Uterus (tissue), 2 donors: ENCODE measurements around the gene CLDN16.

ENCODE experiments used
- POLR2A ChIP-seq, 2 donors: fragments of 450-650 bp; IDR thresholded peaks; one replicate each; pipeline ENCODE4 v1.6.1; 2016; ENCODE audit warnings: antibody characterized with exemption in 2 of 2, mild to moderate bottlenecking in 1 of 2, moderate library complexity in 1 of 2
- TF ChIP-seq, protein P1 (sequence below), 4 experiments: fragments of 200-600 bp in 2 of 4; fragments of 450-650 bp in 2 of 4; sonication (generic) in 2 of 4; IDR thresholded peaks; one replicate each; pipeline ENCODE4 v1.5.1; 2016 to 2019; ENCODE audit warnings: antibody characterized with exemption in 4 of 4, mild to moderate bottlenecking in 2 of 4, moderate library complexity in 1 of 4

DNA sequence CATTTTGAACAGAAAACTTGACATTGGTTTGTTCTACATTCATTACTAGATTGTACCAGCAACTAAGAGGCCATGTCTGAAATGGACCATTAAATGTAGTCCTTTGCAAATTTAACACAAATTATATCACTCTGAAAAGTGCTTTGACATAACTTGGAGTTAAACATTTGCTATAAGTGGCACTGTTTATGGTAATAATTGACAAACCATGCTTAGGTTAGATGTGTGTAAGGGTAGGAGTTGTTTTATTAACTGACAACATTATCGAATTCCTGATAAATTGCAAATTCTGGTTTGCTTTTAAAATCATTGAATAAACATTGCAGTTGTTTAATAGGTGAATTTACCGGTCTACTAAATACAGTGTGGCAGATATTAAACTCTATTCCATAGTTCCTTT is 67.9 kb downstream of the CLDN16 start:
- TF ChIP-seq, protein P1, sequence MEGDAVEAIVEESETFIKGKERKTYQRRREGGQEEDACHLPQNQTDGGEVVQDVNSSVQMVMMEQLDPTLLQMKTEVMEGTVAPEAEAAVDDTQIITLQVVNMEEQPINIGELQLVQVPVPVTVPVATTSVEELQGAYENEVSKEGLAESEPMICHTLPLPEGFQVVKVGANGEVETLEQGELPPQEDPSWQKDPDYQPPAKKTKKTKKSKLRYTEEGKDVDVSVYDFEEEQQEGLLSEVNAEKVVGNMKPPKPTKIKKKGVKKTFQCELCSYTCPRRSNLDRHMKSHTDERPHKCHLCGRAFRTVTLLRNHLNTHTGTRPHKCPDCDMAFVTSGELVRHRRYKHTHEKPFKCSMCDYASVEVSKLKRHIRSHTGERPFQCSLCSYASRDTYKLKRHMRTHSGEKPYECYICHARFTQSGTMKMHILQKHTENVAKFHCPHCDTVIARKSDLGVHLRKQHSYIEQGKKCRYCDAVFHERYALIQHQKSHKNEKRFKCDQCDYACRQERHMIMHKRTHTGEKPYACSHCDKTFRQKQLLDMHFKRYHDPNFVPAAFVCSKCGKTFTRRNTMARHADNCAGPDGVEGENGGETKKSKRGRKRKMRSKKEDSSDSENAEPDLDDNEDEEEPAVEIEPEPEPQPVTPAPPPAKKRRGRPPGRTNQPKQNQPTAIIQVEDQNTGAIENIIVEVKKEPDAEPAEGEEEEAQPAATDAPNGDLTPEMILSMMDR (IDR thresholded peaks at IDR 0.05) = no peak
- no peak for TF ChIP-seq POLR2A (IDR thresholded peaks at IDR 0.05)
